GM19463 (cell line): ENCODE data around the gene BIN1.

Experiments used
- ATAC-seq: cut with Tn5 transposase; IDR thresholded peaks from one replicate; pipeline ENCODE4 v1.9.1; 2021; ENCODE audit warnings: mild to moderate bottlenecking, moderate library complexity; ENCODE audit not compliant: unreplicated experiment

BIN1 gene

DNA sequence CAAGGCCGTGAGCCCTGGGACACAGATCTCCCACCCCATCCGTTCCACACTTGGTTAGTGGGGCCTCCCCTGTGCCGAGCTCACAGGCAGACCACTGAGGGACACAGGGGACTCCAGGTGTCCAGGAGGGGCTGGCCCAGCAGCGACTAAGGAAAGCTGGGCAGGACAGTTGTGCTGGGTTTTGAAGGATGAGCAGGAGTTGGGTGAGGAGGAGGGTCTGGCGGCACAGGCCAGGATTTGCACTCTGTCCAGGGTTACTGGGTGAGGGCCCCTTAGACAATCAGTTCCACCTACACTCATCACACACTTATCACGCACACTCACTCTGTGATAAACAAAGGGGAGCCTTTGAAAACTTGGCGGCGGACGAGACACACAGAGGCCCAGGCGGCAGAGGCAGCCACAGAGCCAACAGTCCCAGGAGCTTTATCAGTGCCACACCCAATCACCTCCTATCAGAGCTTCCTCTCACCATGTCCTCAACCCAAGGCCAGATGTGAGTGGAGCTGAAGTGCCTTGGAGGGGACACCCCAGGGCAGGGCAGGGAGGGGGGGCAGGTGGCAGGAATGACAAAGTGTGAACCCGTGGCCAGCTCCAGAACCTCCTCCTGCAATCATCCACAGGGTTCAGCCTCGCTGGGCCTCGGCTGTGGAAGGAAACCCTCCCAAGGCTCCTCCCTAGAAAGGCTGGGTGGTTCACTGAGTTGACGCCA, 26.6 kb downstream of the BIN1 start:
- peak; percentile 15 for ATAC-seq

- no peak for ATAC-seq
These were observed 27.5 kb downstream of the BIN1 start for GRCh38 chr2:127079358-127079920.

DNA sequence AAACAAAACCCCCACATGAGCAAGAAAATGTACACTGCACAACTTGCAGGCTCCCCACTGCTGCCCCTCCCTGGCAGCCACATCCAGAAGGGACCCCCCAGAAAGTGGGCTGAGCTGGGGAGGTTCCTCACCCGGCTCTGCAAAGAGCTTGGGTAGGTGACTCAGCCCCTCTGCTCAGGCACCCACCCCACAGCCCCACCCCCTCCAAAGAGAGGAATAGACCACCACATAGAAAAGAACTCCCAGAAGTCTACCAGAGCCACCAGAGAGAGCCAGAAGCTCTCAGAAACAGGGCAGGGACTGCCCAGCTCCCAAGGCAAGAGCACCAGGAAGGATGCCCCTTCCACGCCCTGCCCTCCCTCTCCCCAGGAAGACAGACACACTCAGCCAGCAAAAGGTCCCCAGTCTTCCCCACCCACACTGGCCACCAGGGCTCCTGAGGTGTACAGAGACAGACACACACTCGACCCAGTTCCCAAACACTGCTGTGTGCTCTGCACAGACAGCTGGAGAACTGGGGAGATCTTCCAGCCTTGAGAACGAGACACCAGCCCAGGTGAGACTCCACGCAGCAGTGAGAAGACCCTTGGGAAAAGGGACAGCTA, 28.2 kb downstream of the BIN1 start:
- no peak for ATAC-seq

DNA sequence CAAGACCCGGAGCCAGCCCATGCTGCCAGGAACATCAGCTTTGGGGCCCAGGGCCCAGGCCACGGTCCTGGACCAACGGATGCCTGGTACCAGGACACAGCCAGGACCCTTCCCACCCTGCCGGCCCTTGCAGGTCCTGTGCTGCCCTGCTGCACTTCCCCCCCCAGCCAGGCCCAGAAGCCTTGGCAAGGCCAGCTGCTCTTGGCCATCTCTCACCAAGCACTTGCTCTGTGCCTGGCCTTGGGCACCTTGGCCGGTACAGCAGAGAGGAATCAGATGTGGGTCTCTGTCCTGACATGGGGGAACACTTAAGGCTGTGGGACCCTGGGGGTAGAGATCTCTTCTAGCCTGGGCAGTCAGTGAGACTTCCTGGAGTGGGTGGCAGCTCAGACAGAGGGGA, 28.9 kb downstream of the BIN1 start:
- no peak for ATAC-seq

GRCh38 chr2:127076924-127077323, 30.0 kb downstream of the BIN1 start:
- ATAC-seq, result no peak

GRCh38 chr2:127076290-127076689, 30.7 kb downstream of the BIN1 start:
- ATAC-seq, result no peak

DNA sequence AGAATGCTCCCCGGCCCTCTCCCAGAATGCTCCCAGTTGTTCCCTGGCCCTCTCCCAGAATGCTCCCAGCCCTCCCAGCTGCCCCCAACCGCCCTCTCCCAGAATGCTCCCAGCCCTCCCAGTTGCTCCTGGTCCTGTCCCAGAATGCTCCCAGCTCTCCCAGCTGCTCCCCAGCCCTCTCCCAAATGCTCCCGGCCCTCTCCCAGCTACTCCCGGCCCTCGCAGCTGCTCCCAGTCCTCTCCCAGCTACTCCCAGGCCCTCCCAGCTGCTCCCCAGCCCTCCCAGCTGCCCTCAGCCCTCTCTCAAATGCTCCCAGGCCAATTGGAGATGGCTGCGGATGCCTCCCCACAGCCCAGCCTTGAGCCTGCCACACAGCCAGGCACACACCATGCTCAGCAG, 31.1 kb downstream of the BIN1 start:
- no peak for ATAC-seq

GRCh38 chr2:127074936-127075335, 32.0 kb downstream of the BIN1 start:
- no peak for ATAC-seq

DNA sequence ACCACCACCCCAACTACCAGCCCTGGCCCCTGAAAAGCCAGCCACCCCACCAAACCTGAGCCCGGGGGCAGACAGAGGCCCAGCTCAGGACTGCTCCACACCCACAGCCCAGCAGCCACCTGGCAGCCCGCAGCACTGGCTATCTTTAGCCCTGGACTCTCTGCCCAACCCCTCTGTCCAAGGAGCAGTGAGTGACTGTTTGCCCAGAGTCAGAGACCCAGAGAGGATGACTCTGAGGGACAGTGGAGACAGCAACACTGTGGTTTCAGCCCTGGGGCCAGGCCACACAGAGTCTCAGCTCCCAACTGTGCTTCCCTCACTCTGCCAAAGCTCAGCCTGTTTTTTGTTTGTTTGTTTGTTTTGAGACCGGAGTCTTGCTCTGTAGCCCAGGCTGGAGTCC, 32.6 kb downstream of the BIN1 start:
- no peak for ATAC-seq

- ATAC-seq, result no peak
These were observed 34.0 kb downstream of the BIN1 start for GRCh38 chr2:127072970-127073369.

GRCh38 chr2:127072396-127072795, 34.6 kb downstream of the BIN1 start:
- ATAC-seq, result no peak

GRCh38 chr2:127071901-127072328, 35.0 kb downstream of the BIN1 start:
- no peak for ATAC-seq

DNA sequence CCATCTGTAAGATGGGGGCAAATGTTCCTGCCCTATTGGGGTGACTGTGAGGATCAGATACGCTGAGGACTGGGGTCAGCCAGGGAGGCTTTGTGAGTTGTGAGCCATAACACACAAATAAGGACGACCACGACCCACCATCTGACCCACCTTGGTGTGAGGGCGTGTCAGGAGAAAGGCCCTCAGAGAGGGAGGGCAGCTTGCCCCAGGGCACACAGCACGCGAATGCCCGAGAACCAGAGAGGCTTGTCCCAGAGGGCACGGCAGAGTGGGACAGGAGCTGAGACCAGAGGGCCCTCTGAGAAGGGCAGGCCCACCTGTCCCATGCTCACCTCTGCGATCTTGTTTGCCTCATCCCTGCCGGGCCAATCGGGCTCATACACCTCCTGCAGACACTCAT, 36.7 kb downstream of the BIN1 start:
- no peak for ATAC-seq

- no peak for ATAC-seq
These were observed 37.4 kb downstream of the BIN1 start for GRCh38 chr2:127069536-127069935.

DNA sequence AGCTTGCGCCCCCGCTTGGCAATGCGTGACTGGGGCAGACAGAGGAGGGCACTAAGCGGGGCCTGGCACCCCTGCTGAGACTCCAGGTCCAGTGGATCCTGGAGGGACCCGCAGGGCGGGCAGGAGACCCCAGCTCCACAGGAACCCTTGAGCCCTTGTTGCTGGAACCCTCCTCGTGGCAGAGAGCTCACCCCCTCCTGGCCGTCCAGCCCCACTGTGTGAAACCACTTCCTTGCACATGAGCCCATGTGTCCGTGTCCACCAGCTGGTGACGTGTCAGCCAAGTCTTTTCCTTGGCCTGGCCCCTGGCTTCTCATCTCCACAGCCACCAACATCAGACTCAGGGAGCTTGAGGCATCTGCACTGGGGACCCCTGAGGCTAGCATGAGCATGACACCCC, 38.0 kb downstream of the BIN1 start:
- no peak for ATAC-seq

GRCh38 chr2:127068351-127068741, 38.6 kb downstream of the BIN1 start:
- no peak for ATAC-seq

- ATAC-seq, result peak; percentile 16
These were observed 39.2 kb downstream of the BIN1 start for GRCh38 chr2:127067620-127068350.

DNA sequence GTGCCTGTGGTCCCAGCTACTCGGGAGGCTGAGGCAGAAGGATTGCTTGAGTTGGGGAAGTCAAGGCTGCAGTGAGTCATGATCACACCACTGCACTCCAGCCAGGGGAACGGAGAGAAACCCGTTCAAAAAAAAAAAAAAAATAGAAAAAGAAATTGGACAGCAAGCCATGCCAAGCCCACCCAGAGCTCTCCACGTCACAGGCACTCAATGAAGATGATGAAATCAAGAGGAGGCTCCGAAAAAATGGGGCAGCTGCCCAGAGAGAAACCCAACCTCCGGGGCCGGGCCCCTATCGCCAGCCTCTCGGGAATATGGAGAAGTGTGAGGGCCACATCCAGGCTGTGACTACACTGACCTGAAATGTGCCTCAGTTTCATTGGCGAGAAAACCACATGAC, 40.0 kb downstream of the BIN1 start:
- ATAC-seq, result no peak

- ATAC-seq, result no peak
These were observed 41.0 kb downstream of the BIN1 start for GRCh38 chr2:127065940-127066318.

DNA sequence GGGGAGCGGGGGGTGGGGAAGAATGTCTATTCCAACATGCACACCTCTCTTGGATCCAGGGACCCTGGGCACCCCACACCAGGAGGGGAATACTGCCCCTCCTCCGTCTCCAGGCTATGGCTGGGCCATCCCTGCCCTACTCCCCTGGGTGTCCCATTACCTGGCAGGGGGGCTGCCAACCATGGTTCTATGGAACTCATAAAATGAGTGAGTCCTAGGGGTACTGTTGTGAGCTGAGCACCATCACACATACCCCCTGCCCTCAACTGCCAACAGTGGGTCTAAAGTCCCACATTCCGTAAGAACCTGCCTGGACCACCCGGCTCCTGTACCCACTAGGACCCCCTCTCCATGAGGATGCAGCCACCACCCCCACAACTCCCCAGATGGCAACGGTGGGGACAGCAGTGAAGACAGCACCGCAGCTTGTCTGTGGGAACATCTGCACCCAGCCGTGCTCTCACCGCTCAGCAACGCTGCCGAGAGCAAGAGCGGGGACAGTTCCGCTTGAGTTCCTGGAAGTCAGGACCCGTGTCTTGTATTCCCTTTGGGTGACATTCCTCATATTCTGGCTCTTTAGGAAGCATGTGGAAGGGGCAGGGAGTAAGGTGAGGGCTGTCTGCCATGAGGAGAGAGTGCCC, 41.5 kb downstream of the BIN1 start:
- no peak for ATAC-seq

DNA sequence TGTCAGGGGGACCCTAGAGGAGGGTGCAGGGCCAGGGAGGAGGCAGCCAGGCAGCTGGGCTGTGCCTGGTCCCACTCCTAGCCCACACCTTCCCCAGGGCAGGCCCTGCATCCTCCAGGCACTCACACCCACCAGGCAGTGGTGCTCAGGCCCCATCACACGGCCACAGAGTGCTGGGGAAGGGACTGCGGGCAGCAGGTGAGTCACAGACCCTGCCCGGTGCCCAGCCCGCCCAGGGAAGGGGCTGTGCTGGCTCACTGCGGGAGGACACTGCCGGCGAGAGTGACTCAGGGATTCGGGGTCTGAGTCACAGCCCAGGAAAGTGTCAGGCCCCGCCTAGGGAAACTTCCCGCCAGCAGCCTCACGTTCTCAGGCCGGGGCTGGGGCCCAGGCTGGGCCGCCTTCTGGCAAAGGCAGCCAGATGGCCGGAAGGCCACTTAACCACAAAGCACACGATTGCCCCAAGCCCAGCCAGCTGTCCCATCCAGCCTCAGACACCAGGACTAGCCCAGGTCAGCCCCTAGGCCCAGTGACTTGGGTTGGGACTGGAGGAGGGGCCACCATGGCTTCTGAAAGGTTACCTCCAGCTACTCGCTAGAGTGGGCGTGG, 42.2 kb downstream of the BIN1 start:
- ATAC-seq, result peak; percentile 88
